Eye (tissue), 1 donor: ENCODE data around the gene CBFA2T2.
"Not testable (repeated sequence)": the region's sequence is repeated elsewhere in the genome, so short reads cannot be mapped to it uniquely, and the experiment has no call there.

Source experiments
- DNase-seq: peaks from one replicate; pipeline ENCODE4 v3.0.0-alpha.2; 2015

CBFA2T2 gene

DNA sequence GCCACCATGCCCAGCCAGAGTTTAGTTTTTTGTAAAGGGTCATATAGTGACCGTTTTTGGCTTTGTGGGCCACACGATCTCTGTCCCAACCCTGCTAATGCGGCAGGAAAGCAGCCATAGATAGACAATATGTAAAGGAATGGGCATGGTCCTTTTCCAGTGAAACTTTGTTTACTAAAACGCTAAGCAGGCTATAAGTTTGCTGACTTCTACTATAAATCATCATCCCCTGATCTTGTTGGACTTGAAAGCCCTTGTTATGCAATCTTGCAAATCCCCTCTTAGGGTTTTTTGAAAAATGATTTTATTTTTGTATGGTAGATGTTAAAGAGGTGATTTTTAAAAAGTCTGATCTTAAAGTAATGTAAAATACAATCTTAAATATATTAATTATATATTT, 63.6 kb downstream of the CBFA2T2 start:
- no peak for DNase-seq

DNA sequence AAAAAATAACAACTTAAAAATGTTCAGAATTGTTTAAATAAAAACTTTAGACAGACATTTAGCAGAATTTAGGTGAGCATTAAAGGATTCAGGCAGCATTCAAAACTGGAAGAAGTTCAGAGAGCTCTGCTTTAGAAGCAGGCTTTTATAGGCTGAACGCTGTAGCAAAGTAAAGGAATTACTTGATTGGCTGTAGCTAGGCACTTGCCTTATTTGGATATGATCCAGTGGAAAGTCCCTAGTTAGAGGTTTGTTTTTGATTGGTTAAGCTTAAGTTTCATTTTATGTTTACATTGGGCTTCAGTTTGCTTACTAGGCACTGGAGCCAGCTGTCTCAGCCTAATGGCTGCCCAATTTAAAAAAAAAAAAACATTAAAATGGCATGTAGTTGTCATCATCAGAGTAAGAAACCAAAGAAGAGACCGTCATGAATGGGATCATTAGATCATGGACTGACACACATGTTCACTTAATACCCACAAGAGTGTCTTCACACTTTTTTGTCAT, 65.1 kb downstream of the CBFA2T2 start:
- DNase-seq: peak; percentile 67

DNA sequence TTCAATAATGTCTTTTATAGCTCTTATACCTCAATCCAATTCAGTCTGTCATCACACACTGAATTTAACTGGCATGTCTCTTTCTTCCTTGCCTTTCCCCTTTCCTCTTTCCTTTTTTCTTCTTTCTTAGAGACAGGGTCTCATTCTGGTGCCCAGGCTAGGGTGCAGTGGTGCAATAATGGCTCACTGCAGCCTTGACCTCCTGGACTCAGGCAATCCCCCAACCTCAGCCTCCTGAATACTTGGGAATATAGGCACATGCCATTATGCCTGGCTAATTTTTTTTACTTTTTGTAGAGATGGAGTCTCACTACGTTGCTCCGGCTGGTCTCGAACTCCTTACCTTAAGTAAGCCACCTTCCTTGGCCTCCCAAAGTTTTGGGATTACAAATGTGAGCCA, 65.9 kb downstream of the CBFA2T2 start:
- no peak for DNase-seq

DNA sequence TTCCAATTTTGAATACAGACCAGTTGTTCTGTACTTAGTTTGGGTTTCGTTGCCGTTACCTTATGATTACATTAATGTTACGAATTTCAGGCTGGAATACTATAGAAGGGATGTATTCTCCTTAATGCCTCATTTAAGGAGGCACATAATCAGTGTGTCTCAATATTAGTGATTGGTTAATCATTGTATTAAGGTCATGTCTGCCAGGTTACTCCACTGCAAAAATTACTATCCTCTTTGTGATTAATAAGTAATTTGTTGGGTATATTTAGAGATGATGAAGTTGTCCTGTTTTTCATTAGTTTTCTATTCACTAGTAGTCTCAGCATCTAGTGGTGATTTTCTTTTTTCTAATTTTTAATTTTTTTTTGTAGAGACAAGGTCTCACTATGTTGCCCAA, 66.3 kb downstream of the CBFA2T2 start:
- DNase-seq: no peak

DNA sequence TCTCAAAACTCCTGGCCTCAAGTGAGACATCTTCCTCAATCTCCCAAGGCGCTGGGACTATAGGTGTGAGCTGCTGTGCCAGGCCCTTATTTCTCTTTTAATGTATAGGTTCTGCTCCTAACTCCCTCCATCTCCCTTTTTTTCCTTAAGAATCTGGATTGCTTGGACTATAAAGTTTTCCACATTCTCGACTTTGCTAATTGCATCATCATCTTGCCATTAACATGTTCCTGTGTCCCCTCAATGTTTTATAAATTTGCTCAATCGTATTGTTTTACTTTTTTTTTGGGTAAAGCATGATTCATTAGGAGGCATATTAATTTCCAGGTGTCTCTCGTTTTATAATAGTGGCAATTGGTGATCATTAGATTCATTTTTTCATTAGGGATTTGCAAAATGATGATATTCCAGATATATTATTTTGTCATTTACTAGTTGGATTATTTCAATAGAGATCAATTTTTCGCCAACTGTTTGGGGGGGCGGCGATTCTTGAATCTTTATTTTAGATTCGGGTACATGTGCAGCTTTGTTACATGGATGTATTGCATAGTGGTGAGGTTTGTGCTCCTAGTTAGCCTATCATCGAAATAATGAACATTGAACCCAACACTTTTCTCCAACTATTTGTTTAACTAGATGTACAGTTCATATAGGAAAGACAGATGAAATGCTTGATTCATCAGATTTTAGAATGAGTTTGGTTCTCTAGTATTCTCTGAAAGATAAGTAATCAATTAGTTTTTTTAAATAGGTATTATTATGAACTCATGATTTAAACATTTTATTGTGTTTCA, 68.7 kb downstream of the CBFA2T2 start:
- no peak for DNase-seq

- no peak for DNase-seq
Observed at GRCh38 chr20:33559212-33559611, 69.3 kb downstream of the CBFA2T2 start.

DNA sequence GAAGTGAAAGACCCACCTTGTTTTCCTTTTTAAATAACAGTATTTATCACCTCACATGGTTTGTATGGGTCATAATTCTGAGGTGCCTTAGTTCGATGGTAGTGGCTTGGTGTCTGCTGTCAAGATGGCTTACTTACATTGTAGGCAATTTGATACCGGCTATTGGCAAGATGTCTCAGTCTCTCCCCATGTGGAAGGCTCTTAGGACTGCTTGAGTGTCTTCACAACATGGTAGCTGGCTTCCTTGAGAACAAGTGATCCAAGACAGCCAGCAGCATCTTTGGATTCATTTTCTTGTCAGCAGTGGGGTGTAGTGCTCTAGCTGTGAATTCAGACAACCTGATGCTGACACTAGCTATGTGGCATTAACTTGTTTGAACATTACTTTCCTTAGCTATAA, 70.1 kb downstream of the CBFA2T2 start:
- DNase-seq: no peak

- not testable (repeated sequence) for DNase-seq
Observed at GRCh38 chr20:33561053-33561452, 71.2 kb downstream of the CBFA2T2 start.

GRCh38 chr20:33561692-33562601, 72.1 kb downstream of the CBFA2T2 start:
- peak; percentile 86 for DNase-seq

DNA sequence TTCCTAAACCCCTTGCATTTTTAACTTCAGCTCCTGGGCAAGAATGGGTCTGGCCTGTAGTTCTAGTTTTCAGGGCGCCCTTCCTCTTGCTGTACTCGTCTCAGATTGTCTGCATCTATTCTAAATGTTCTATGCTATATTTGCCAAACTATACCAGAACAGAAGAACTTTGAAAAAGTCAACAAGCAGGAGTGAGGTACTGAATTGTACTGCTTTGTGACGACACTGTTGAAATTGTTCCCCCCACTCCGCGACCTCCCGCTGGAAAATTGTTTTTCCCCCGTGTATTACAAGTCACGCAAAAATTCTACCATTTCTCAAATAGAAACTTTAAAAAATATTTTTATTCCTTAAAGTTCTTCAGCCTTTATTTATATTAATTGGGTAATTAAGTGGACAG, 73.9 kb downstream of the CBFA2T2 start:
- no peak for DNase-seq

DNA sequence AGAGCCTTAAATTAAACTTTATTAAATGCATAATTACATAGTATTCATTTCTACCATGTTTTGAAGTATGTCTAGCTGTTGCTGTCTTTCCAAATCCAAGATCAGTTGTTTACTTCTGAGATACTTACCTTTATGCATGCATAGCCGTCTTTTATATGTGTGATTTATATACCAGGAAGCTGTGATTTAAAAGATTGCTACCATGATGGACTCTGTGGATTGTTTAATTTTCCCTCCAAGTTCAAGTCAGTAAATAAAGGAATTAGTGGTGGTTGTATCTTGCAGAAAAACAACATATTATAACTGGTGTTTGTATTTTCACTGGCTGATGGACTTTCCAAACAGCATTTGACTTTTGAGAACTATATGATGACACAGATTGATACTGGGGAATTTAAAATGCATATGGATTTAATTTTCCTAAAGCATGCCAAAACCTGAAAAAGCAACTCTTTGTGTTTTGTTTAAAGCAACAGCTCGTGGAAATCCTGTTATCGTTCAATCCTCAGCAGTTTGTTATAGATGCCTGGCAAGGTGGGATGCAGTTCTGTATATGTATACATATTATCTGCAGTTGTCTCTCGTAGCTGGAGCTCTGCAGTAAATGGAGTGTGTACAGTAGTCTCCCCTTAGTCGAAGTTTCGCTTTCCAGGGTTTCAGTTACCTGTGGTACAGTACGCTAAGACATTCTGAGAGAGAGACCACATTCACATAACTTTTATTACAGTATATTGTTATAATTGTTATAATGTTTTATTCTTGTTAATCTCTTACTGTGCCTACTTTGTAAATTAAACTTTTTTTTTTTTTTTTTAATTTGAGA, 77.1 kb downstream of the CBFA2T2 start:
- DNase-seq: peak; percentile 24

DNA sequence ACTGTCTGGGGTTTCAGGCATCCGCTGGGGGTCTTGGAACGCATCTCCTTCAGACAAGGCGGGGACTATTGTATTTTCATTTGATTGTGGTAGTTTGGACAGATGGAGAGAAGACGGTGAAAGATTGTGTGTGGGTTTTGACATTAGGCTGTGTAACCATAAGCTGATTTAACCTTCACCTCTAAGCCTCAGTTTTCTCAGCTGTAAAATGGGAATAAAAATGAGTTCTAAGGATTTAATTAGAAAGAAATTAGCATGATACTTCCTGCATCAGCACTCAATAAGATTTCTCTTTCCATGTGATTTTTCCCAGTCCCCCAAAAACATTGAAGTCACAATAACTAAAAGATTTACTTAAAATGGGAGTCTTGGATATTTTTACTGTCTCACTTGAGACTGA, 78.1 kb downstream of the CBFA2T2 start:
- no peak for DNase-seq

- peak; percentile 90 for DNase-seq
Observed at GRCh38 chr20:33568378-33568777, 78.5 kb downstream of the CBFA2T2 start.

DNA sequence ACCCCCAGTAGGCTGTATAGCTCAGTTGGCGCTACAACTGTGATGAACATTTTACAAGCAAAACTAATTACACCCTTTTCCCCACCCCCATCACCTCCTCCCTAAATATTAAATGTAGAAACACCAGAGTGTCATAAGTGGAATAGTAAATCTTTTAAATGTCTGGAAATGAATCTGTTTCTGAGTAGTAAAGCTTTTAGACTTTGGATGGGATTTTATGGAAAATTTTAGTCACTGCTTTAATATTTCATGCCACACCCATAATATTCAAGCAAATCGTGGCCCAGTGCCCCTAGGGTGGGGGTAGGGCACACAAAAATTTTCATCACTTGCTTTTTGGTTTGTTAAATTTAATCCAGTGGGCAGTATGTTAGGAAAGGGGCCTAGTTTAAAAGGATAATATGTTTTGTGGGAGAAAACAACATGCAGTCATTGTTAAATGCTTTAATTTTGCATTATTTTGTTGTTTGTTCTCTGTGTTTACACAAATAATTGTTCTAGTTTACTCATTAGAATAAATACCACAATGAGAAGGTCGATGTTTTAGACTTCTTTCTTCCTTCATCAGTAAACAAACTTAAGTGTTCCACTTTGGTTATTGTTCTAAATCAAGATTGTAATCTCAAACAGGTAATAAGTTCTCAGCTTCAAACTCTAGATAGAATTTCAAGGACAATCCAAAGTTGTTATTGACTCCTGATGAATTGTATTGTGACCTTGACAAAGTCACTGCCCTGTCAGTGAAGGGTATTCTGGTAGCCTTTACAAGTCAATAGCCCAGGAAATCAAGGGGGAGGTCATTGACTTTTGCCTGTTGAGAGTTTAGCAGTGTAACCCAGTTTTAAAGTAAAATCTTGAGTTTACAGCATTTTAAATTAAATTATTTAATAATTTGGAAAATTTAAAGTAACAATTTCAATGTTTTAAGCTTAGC, 79.2 kb downstream of the CBFA2T2 start:
- DNase-seq: no peak

GRCh38 chr20:33569802-33570391, 80.0 kb downstream of the CBFA2T2 start:
- no peak for DNase-seq

- no peak for DNase-seq
Observed at GRCh38 chr20:33570743-33571142, 80.8 kb downstream of the CBFA2T2 start.

DNA sequence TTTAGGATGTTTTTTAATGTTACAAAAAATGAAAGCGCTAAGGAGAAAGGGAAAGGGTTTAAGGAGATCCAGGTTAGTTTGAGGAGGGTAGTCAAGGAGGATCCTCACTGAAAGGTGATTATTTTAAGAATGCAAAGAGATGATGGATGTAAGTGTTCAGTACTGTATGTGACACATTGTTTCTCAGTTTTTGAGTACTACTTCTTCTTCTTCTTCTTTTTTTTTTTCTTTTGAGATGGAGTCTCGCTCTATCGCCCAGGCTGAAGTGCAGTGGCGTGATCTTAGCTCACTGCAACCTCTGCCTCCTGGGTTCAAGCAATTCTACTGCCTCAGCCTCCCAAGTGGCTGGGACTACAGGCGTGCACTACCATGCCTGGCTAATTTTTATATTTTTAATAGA, 83.4 kb downstream of the CBFA2T2 start:
- not testable (repeated sequence) for DNase-seq

DNA sequence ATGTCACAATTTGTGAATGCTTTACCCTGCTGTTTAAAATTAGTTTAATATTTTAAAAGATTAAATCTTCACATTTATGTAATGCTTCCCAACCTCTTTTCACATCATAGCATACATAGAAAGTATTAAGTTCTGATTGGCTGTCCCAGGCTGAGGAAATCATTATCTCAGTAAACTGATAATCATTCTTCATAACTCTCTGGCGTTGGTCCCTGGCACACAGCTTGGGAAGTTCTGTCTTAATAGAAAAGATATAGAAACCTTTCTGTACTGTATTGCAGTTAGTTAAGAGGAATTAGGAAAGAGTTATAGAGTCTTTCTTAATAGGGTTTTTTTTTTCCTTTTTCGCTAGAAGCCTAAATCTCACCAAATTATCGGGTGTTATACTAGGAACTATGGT, 85.4 kb downstream of the CBFA2T2 start:
- DNase-seq: no peak

DNA sequence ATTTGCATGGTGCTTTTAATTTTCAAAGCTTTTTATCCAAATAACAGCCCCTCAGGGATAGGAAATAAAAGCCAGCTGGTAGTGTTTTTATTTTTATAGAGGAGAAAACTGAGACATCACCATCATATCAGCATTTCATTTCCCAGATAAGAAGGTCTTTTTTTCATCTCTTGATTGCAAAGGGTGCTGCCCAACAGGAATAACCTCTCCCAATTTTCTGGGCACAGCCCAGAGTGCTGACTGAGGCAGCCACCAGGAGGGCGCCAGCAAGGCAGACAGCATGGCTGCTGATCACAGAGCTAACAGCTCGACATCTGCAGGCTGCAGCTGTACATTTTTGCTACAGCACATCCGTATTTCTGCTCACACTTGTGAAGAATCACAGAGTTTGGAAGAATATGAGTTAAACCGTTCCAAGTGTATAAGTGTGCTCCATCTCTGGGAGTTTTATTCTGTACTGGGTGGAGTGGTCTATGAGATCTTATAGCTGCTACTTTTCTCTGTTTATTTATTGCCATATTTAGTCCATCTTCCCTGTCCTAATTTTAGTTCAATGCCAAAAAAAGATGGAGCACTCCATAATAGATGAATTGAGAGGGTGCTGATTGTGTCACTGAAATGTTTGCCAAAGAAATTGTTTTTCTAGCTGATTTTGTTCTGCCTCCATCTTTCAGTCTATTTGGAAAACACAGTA, 86.7 kb downstream of the CBFA2T2 start:
- no peak for DNase-seq

DNA sequence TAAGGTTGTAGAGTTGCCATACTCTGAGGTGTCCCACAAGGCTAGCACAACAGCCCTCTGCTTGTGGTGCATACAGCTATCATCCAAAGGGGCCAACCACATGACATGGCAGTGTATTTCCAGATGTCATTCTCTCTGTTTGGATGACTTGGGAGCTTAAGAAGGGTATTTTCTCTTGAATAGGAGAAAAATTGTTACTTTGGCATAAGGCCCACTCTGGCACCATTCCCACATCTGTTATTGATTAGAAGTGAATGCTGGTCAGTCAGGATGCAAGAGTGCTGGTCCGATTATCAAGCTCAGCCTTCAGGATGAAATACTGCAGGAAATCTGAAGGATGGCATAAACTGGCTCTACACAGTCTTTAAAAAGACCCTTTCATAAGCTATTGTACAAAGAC, 88.6 kb downstream of the CBFA2T2 start:
- DNase-seq: peak; percentile 69

DNA sequence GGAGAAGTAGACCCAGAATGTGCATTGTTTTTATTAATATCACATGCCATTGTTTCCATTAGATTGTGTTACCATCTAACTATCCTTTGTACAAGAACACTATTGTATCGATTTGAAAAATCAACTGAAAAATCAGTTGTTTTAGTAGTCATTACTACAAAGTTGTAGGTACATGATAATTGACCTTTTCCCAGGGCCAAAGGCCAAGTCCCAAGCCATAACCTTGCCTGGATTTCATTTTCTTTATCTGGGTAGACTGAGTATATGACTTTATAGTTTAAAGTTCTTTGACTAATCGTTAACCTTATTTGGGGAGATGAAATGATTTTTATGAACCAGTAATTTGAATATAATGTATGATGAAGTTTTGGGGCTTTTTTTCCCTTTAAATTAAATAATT, 93.2 kb downstream of the CBFA2T2 start:
- no peak for DNase-seq
